ENCODE measurements around the gene HMGB2. TPM values are rescaled to one million over a fixed set of nuclear protein-coding genes. Genes with fewer than 3 reads are reported as not detected.

HMGB2 gene
- total RNA-seq, 2 experiments from 2014 or later: 697 to 810 TPM

DNA sequence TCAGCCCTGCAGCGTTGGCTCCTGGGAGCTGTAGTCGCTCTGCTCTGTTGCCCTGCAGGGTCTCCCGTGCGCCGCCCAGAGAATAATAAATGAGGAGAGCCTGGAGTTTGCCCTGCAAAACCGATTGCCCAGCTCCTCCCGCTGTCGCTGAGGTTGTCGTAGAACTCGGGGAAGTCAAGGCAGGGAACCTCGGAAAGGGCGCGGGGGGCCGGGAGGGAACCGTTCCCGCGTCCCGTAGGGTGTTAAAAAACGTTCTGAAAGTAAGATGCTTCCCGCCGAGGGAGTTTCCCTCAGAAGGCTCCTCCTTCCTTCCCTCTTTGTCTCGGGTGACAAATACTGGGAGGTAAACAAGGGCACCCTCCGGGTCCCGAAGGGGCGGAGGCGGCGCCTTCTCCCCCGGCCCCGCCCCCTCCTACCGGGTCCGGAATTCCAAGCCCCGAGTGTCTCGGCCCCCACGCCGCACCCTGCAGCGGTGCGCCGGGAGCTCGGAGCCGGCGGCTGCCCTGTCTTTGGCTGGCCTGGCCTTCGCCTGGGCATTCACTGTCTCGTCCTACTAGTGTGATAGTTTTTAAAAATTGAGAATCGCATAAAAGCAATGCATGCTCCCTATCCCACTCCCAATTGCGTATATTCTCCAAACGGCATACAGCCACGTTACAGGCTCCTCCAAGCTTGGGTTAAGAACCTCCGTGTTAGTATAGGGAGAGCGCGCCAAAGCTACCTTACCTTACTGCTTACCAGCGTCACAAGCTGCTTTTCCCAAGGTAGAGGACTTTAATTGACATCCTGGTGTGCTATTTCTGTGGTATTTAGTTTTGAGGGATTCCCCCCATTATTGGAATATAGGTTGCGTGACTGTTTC is 964 bp upstream of the HMGB2 start:
- Histone ChIP-seq H3K27ac (ENCODE audit: low read depth, low read length, poor library complexity, severe bottlenecking) (peak overlapping the region; percentile 92), H4K20me1 (ENCODE audit: insufficient read depth, low read length) (peaks cover 20% of the 10 kb centered on the region; the same call in 1 of the 2 replicates), H3K36me3 (ENCODE audit: insufficient read depth, low read length) (peaks cover 39% of the 10 kb centered on the region), H3K79me2 (ENCODE audit: insufficient read depth, low read depth, low read length) (peaks cover 66% of the 10 kb centered on the region), H3K4me3 (ENCODE audit: low read depth, low read length, poor library complexity, severe bottlenecking) (peak overlapping the region; percentile 99), H3K4me1 (ENCODE audit: insufficient read depth, low read length, poor library complexity, severe bottlenecking) (peaks cover 53% of the 10 kb centered on the region), H3K9me3 (ENCODE audit: low read length) (no peaks in the 10 kb centered on the region), H3K9me2 (ENCODE audit: insufficient read depth, low read length) (no peaks in the 10 kb centered on the region), H3K4me2 (ENCODE audit: low read length) (peak overlapping the region; percentile 94), H2AFZ (ENCODE audit: low read length) (peak overlapping the region; percentile 53; the same call in 1 of the 2 replicates)
- no TSS peak for BruUV-seq (replicated peaks)
- intact Hi-C loops (cut with micrococcal nuclease; ENCODE audit: unreplicated experiment): loop anchor here (1.0 kb wide), 2 partner anchors 35 to 167 kb away; partner anchors contain the start of genes GALNT7 and SAP30
- POLR2A ChIA-PET: interaction anchor here (0.5 to 14.1 kb wide), 11 partner anchors 11 to 1593 kb away, joined by 3 to 336 read pairs (median 7); partner anchors contain the start of genes GALNT7 and SAP30
- TF ChIP-seq, protein P1, sequence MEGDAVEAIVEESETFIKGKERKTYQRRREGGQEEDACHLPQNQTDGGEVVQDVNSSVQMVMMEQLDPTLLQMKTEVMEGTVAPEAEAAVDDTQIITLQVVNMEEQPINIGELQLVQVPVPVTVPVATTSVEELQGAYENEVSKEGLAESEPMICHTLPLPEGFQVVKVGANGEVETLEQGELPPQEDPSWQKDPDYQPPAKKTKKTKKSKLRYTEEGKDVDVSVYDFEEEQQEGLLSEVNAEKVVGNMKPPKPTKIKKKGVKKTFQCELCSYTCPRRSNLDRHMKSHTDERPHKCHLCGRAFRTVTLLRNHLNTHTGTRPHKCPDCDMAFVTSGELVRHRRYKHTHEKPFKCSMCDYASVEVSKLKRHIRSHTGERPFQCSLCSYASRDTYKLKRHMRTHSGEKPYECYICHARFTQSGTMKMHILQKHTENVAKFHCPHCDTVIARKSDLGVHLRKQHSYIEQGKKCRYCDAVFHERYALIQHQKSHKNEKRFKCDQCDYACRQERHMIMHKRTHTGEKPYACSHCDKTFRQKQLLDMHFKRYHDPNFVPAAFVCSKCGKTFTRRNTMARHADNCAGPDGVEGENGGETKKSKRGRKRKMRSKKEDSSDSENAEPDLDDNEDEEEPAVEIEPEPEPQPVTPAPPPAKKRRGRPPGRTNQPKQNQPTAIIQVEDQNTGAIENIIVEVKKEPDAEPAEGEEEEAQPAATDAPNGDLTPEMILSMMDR (conservative IDR thresholded peaks at IDR 0.05; ENCODE audit: low read length): no peak
- no peak for TF ChIP-seq EZH2phosphoT487 (IDR thresholded peaks at IDR 0.05; ENCODE audit: borderline replicate concordance, low read depth, low read length)
- CTCF ChIA-PET (ENCODE audit: unreplicated experiment): interaction anchor here (0.8 to 1.2 kb wide), 2 partner anchors 32 to 37 kb away, joined by 4 read pairs; no protein-coding TSS in a partner anchor
- DNase-seq (ENCODE audit: low spot score): peak; percentile 81

GRCh38 chr4:173333658-173334084 is 487 bp downstream of the HMGB2 start:
- peaks cover 49% of the 10 kb centered on the region for H3K4me1 ChIP-seq (ENCODE audit: insufficient read depth, low read length, poor library complexity, severe bottlenecking)
- peak overlapping the region; percentile 99 for H3K4me3 ChIP-seq (ENCODE audit: low read depth, low read length, poor library complexity, severe bottlenecking)
- DNase-seq (ENCODE audit: low spot score): peak; percentile 72
- peaks cover 31% of the 10 kb centered on the region; the same call in 1 of the 2 replicates for H4K20me1 ChIP-seq (ENCODE audit: insufficient read depth, low read length)
- H2AFZ ChIP-seq (ENCODE audit: low read length): no peak overlapping the region
- H3K27ac ChIP-seq (ENCODE audit: low read depth, low read length, poor library complexity, severe bottlenecking): peak overlapping the region; percentile 92
- intact Hi-C loops (cut with micrococcal nuclease; ENCODE audit: unreplicated experiment): loop anchor here (1.0 kb wide), 2 partner anchors 37 to 165 kb away; partner anchors contain the start of genes GALNT7 and SAP30
- POLR2A ChIA-PET: interaction anchor here (0.6 to 14.1 kb wide), 6 partner anchors 12 to 166 kb away, joined by 3 to 336 read pairs (median 19); partner anchors contain the start of genes GALNT7 and SAP30
- H3K79me2 ChIP-seq (ENCODE audit: insufficient read depth, low read depth, low read length): peaks cover 76% of the 10 kb centered on the region
- peak overlapping the region; percentile 94 for H3K4me2 ChIP-seq (ENCODE audit: low read length)
- no peaks in the 10 kb centered on the region for H3K9me2 ChIP-seq (ENCODE audit: insufficient read depth, low read length)
- BruUV-seq (replicated peaks): no TSS peak
- no peaks in the 10 kb centered on the region for H3K9me3 ChIP-seq (ENCODE audit: low read length)
- peaks cover 54% of the 10 kb centered on the region for H3K36me3 ChIP-seq (ENCODE audit: insufficient read depth, low read length)
- no peak for TF ChIP-seq EZH2phosphoT487 (IDR thresholded peaks at IDR 0.05; ENCODE audit: borderline replicate concordance, low read depth, low read length)
- TF ChIP-seq, protein P1 (conservative IDR thresholded peaks at IDR 0.05; ENCODE audit: low read length): no peak
- CTCF ChIA-PET (ENCODE audit: unreplicated experiment): interaction anchor here (1.0 to 1.2 kb wide), 2 partner anchors 36 to 39 kb away, joined by 4 to 6 read pairs; no protein-coding TSS in a partner anchor
